Smooth muscle cell (in vitro differentiated cells): Measurements from ENCODE around the gene BOC. TPM values are rescaled to one million over a fixed set of nuclear protein-coding genes. Genes with fewer than 3 reads are reported as not detected.
"Not testable (repeated sequence)": the region's sequence is repeated elsewhere in the genome, so short reads cannot be mapped to it uniquely, and the experiment has no call there.

Experiments
- DNase-seq: peaks from one replicate; lab custom pipeline; 2025; ENCODE audit not compliant: unreplicated experiment; lab: John Stamatoyannopoulos, UW
- H2AFZ ChIP-seq: fragments of 200-600 bp; sonication (generic); 2 replicates; pipeline ENCODE4 v1.6.0; 2016; ENCODE audit warnings: antibody characterized with exemption, low read depth, mild to moderate bottlenecking
- H3F3A ChIP-seq: fragments of 200-600 bp; sonication (generic); 2 replicates; pipeline ENCODE4 v1.6.0; 2017; ENCODE audit warnings: antibody characterized with exemption, low read depth
- H3K27ac ChIP-seq: fragments of 200-600 bp; sonication (generic); 2 replicates; pipeline ENCODE4 v1.5.1; 2016; ENCODE audit warnings: low read depth, mild to moderate bottlenecking
- H3K27me3 ChIP-seq: fragments of 200-600 bp; sonication (generic); 2 replicates; pipeline ENCODE4 v1.6.1; 2016; ENCODE audit warnings: low read depth, mild to moderate bottlenecking
- H3K36me3 ChIP-seq: fragments of 200-600 bp; sonication (generic); 2 replicates; pipeline ENCODE4 v1.5.1; 2016; ENCODE audit warnings: low read depth
- H3K4me1 ChIP-seq: fragments of 200-600 bp; sonication (generic); 2 replicates; pipeline ENCODE4 v1.5.1; 2016; ENCODE audit warnings: low read depth
- H3K4me2 ChIP-seq: fragments of 200-600 bp; sonication (generic); 2 replicates; pipeline ENCODE4 v1.6.0; 2016; ENCODE audit warnings: mild to moderate bottlenecking
- H3K4me3 ChIP-seq: fragments of 200-600 bp; sonication (generic); 2 replicates; pipeline ENCODE4 v1.5.1; 2016; ENCODE audit warnings: mild to moderate bottlenecking
- H3K79me2 ChIP-seq: fragments of 200-600 bp; sonication (generic); 2 replicates; pipeline ENCODE4 v1.6.0; 2016; ENCODE audit warnings: low read depth, mild to moderate bottlenecking
- H3K9ac ChIP-seq: fragments of 200-600 bp; sonication (generic); 2 replicates; pipeline ENCODE4 v1.6.0; 2016; ENCODE audit warnings: low read depth
- H3K9me3 ChIP-seq: fragments of 200-600 bp; sonication (generic); replicated peaks from 2 replicates; pipeline ENCODE4 v1.5.1; 2016; ENCODE audit warnings: low read depth
- H4K20me1 ChIP-seq: fragments of 200-600 bp; sonication (generic); 2 replicates; pipeline ENCODE4 v1.6.0; 2016; ENCODE audit warnings: low read depth
- WGBS: methylation state at CpG from one replicate; pipeline ENCODE4 v1.1.7; 2016; ENCODE audit warnings: low lambda C conversion rate; 5-methylcytosine and 5-hydroxymethylcytosine counted together
- polyA plus RNA-seq: library from polyadenylated mRNA; unstranded; fragments of >200 nt; fragmentation: Nextera tagmentation; extraction: Ambion mirVana; gene quantifications from 2 replicates; pipeline ENCODE4 v1.2.1, GENCODE V29; 2016
- total RNA-seq: library from RNA; depleted of rRNA; stranded (reverse); fragments of >200 nt; gene quantifications from 2 replicates; pipeline ENCODE4 v1.2.3, GENCODE V29; 2014
- TF ChIP-seq, protein P1 (sequence below): fragments of 200-600 bp; sonication (generic); IDR thresholded peaks from 2 replicates; pipeline ENCODE4 v1.5.1; 2017; ENCODE audit warnings: borderline replicate concordance, mild to moderate bottlenecking, antibody characterized with exemption; ENCODE audit not compliant: insufficient read depth, poor library complexity, severe bottlenecking

BOC gene
- total and polyA plus RNA-seq, 2 experiments from 2014 or later = 19.5 to 31.2 TPM

DNA sequence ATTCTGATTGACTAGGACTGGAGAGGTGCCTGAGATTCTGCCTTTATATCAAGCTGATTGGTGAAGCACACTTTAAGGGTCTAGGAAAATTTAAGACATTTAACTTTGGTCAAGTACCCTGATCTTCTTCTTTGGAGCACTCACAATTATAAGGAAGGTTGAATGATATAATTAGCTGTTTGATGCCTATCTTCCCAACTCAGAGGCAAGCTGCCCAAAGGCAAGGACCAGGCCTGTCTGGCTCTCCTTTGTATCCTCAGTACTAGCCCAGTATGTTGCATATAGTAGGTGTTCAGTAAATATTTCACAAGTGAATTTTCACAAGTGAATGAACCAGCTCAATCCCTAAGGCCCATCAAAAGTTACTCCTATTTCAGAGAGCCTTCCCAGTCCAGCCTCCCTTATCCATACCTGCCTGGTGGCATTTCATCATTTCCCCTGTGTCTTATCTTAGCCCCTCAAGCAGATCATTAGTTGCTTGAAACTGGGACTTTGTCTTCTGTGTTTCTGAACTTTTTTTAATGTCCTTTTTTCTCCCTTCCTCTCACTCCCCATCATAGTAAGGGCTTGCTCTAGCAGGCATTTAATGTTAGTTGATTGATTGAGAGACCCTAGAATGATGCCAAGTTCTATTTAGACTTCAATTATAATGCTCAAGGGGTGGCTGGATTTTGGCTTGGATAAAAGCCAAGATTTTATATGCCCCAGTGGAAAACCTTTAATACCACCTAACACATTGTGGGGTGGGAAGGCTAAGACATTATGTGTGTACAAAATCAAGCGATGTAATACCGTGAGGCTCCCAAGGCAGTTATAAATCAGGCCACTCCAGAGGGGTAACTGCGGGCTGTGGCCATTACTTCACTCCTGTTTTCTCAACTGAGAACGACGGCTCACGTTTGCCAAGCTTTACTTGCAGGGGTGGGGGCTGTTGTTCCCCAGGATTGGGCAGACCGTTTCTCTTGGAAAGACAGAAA lies 43.2 kb upstream of the BOC start:
- Histone ChIP-seq H3K27ac (no peak overlapping the region), H3K9ac (no peak overlapping the region), H3K36me3 (no peaks in the 10 kb centered on the region), H3K27me3 (no peaks in the 10 kb centered on the region), H3K4me3 (no peak overlapping the region), H2AFZ (no peak overlapping the region), H3F3A (peaks cover 10% of the 10 kb centered on the region), H3K9me3 (no peaks in the 10 kb centered on the region), H3K4me1 (peaks cover 22% of the 10 kb centered on the region), H3K4me2 (no peak overlapping the region), H3K79me2 (no peaks in the 10 kb centered on the region), H4K20me1 (no peaks in the 10 kb centered on the region)
- 51% methylated on average over 7 of the region's 7 CpGs for WGBS
- DNase-seq = no peak
- TF ChIP-seq, protein P1, sequence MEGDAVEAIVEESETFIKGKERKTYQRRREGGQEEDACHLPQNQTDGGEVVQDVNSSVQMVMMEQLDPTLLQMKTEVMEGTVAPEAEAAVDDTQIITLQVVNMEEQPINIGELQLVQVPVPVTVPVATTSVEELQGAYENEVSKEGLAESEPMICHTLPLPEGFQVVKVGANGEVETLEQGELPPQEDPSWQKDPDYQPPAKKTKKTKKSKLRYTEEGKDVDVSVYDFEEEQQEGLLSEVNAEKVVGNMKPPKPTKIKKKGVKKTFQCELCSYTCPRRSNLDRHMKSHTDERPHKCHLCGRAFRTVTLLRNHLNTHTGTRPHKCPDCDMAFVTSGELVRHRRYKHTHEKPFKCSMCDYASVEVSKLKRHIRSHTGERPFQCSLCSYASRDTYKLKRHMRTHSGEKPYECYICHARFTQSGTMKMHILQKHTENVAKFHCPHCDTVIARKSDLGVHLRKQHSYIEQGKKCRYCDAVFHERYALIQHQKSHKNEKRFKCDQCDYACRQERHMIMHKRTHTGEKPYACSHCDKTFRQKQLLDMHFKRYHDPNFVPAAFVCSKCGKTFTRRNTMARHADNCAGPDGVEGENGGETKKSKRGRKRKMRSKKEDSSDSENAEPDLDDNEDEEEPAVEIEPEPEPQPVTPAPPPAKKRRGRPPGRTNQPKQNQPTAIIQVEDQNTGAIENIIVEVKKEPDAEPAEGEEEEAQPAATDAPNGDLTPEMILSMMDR = no peak

DNA sequence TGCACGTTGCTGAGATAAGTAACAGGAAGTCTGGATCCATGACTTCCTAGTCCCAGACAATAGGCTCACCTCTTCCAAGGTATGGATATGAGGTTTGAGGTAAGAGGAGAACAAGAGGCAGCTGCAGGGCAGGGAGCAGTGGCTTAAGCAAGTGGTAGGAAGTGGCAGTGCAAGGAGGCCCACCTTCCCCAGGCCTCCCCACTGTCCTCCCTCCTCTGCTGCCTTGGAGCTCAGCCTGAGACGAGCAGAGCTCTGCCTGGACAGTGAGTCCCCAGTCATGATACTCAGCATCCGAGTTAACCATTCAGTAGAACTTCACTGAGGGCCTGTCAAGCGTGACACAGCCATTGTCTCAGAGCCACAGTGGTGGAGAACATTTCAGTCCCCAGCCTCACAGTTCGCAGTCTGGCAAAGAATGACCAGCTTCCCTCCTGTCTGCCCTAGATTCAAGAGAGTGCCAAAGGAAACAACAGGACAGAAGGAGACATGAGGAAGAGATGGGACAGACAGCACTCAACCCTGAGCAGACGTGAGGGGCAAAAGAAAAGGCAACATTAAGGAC lies 41.4 kb upstream of the BOC start:
- H3K36me3 ChIP-seq = no peaks in the 10 kb centered on the region

DNA sequence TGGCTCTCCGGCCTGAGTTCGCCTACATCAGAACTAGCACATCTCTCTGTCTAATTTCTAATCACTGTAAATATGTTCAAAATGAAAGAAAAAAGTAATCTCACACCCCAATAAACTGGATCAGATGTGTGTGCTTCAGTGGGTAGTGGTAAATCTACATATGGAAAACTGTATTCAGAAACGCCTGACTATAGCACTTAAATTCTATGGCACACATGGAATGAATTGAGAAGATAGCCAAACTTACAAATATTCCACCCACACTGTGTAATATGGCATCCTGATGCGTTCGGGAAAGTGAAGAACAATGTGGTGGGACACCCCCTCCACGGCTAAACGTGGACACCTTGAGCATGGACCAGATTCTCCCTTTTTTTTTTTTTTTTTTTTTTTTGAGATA lies 40.6 kb upstream of the BOC start:
- no peaks in the 10 kb centered on the region for H3K9me3 ChIP-seq
- peaks cover 16% of the 10 kb centered on the region for H3K4me1 ChIP-seq
- no peaks in the 10 kb centered on the region for H4K20me1 ChIP-seq
- 92% methylated on average over 7 of the region's 7 CpGs for whole genome bisulfite sequencing
- H3K4me2 ChIP-seq = no peak overlapping the region
- no peak overlapping the region for H3K4me3 ChIP-seq
- no peaks in the 10 kb centered on the region for H3K79me2 ChIP-seq
- no peaks in the 10 kb centered on the region for H3K27me3 ChIP-seq
- peaks cover 10% of the 10 kb centered on the region for H3F3A ChIP-seq
- H3K36me3 ChIP-seq = no peaks in the 10 kb centered on the region
- H3K27ac ChIP-seq = no peak overlapping the region
- no peak overlapping the region for H2AFZ ChIP-seq
- no peak overlapping the region for H3K9ac ChIP-seq
- TF ChIP-seq, protein P1 = no peak
- no peak for DNase-seq

More for the DNA sequence above, 41.4 kb upstream of the BOC start:
- peaks cover 22% of the 10 kb centered on the region for H3K4me1 ChIP-seq
- H3K4me3 ChIP-seq = no peak overlapping the region
- no peaks in the 10 kb centered on the region for H3K9me3 ChIP-seq
- 82% methylated on average over 6 of the region's 6 CpGs for WGBS
- no peak overlapping the region for H3K4me2 ChIP-seq
- H3K79me2 ChIP-seq = no peaks in the 10 kb centered on the region
- no peak overlapping the region for H3K9ac ChIP-seq
- H3F3A ChIP-seq = peaks cover 10% of the 10 kb centered on the region
- H2AFZ ChIP-seq = no peak overlapping the region
- H3K27ac ChIP-seq = no peak overlapping the region
- H4K20me1 ChIP-seq = no peaks in the 10 kb centered on the region
- TF ChIP-seq, protein P1 = no peak
- H3K27me3 ChIP-seq = no peaks in the 10 kb centered on the region
- DNase-seq = no peak

DNA sequence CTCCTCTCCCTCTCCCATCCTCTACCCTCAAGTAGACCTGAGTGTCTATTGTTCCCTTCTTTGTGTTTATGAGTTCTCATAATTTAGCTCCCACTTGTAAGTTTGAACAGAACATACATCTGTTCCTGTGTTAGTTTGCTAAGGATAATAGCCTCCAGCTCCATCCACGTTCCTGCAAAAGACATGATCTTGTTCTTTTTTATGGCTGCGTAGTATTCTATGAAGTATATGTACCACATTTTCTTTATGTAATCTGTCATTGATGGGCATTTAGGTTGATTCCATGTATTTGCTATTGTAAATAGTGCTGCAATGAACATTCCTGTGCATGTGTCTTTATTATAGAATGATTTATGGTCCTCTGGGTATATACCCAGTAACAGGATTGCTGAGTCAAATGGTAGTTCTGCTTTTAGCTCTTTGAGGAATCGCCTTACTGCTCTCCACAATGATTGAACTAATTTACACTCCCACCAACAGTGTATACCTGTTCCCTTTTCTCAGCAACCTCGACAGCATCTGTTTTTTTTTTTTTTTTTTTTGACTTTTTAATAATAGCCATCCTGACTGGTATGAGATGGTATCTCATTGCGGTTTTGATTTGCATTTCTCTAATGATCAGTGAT lies 39.6 kb upstream of the BOC start:
- H3K9me3 ChIP-seq, H3K9ac ChIP-seq, H3K27me3 ChIP-seq, DNase-seq, H3K4me1 ChIP-seq, H3K27ac ChIP-seq, H4K20me1 ChIP-seq, H3K79me2 ChIP-seq, H3K4me3 ChIP-seq, H3K4me2 ChIP-seq, H3K36me3 ChIP-seq, H2AFZ ChIP-seq, H3F3A ChIP-seq: not testable (repeated sequence)
- 89% methylated on average over 5 of the region's 5 CpGs for WGBS
